ENCODE measurements around the gene FANCE. TPM values are rescaled to one million over a fixed set of nuclear protein-coding genes. Genes with fewer than 3 reads are reported as not detected.
A peak's percentile ranks its signal among the peaks of the same experiment; 100 is the strongest.
"Not testable (repeated sequence)": the region's sequence is repeated elsewhere in the genome, so short reads cannot be mapped to it uniquely, and the experiment has no call there.

FANCE gene
- total RNA-seq, 1 experiment from 2014 or later = 15.5 TPM

GRCh38 chr6:35496841-35497570 is 44.9 kb downstream of the FANCE start, which contains the start of gene TEAD3:
TSS of gene TEAD3 (minus strand) at chr6:35497079.
- DNase-seq (ENCODE audit: low read depth) = no peak

- DNase-seq (ENCODE audit: low read depth) = peak; percentile 43
These were observed 45.7 kb downstream of the FANCE start for GRCh38 chr6:35497571-35498421.

- DNase-seq (ENCODE audit: low read depth) = no peak
These were observed 46.4 kb downstream of the FANCE start for GRCh38 chr6:35498422-35499067.

- DNase-seq (ENCODE audit: low read depth) = no peak
These were observed 47.2 kb downstream of the FANCE start for GRCh38 chr6:35499372-35499771.

- DNase-seq (ENCODE audit: low read depth) = peak; percentile 70
These were observed 48.6 kb downstream of the FANCE start for GRCh38 chr6:35500782-35501181.

- no peak for DNase-seq (ENCODE audit: low read depth)
These were observed 49.6 kb downstream of the FANCE start for GRCh38 chr6:35501784-35502183.

- no peak for DNase-seq (ENCODE audit: low read depth)
These were observed 51.4 kb downstream of the FANCE start for GRCh38 chr6:35503534-35503933.

GRCh38 chr6:35505999-35506412 is 53.9 kb downstream of the FANCE start:
- no peak for DNase-seq (ENCODE audit: low read depth)

- DNase-seq (ENCODE audit: low read depth) = no peak
These were observed 54.4 kb downstream of the FANCE start for GRCh38 chr6:35506536-35506935.

GRCh38 chr6:35507221-35507620 is 55.1 kb downstream of the FANCE start:
- DNase-seq (ENCODE audit: low read depth) = no peak

- DNase-seq (ENCODE audit: low read depth) = no peak
These were observed 55.9 kb downstream of the FANCE start for GRCh38 chr6:35508027-35508426.

- no peak for DNase-seq (ENCODE audit: low read depth)
These were observed 56.4 kb downstream of the FANCE start for GRCh38 chr6:35508542-35508941.

GRCh38 chr6:35510916-35511561 is 58.9 kb downstream of the FANCE start:
- no peak for DNase-seq (ENCODE audit: low read depth)

GRCh38 chr6:35511562-35511941 is 59.4 kb downstream of the FANCE start:
- no peak for DNase-seq (ENCODE audit: low read depth)

- DNase-seq (ENCODE audit: low read depth) = no peak
These were observed 59.9 kb downstream of the FANCE start for GRCh38 chr6:35512006-35512405.

- no peak for DNase-seq (ENCODE audit: low read depth)
These were observed 60.6 kb downstream of the FANCE start, which contains the start of gene TULP1 for GRCh38 chr6:35512740-35513139. TSS of gene TULP1 (minus strand) at chr6:35512896. CDS start at chr6:35512858, 38 bp downstream.

- no peak for DNase-seq (ENCODE audit: low read depth)
These were observed 62.4 kb downstream of the FANCE start for GRCh38 chr6:35514587-35514986.

- not testable (repeated sequence) for DNase-seq (ENCODE audit: low read depth)
These were observed 63.8 kb downstream of the FANCE start for GRCh38 chr6:35515939-35516338.
